Measurements from ENCODE around the gene CDK19.
"Not testable (repeated sequence)": the region's sequence is repeated elsewhere in the genome, so short reads cannot be mapped to it uniquely, and the experiment has no call there.

Gene CDK19

DNA sequence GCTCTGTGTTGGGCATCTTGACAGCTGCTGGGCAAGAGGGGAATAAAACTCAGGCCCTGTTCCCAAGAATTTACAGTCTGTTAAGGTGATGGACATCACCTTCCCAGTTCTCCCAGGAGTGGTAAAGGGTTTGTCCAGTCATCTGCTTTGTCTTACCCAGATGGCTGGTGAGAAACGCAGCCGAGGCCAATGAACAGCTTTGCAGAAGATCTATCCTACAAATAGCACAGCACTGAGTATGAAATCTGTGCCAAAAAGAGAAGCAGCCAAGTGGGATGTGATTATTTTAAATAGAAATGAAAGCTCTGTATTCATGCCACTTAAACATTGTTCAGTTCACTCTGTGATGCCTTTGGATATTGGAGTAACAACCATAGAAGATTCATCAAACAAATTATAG lies 206.2 kb downstream of the CDK19 start:
- no peak for DNase-seq
- H3K27ac ChIP-seq, result no peak overlapping the region
- no peaks in the 10 kb centered on the region for H3K27me3 ChIP-seq (ENCODE audit: insufficient read depth, low read depth, severe bottlenecking)
- no peaks in the 10 kb centered on the region for H3K9me3 ChIP-seq (ENCODE audit: severe bottlenecking)
- H3K4me3 ChIP-seq (ENCODE audit: low read depth, low read length), result no peak overlapping the region
- H3K36me3 ChIP-seq, result no peaks in the 10 kb centered on the region
- TF ChIP-seq, protein P1, sequence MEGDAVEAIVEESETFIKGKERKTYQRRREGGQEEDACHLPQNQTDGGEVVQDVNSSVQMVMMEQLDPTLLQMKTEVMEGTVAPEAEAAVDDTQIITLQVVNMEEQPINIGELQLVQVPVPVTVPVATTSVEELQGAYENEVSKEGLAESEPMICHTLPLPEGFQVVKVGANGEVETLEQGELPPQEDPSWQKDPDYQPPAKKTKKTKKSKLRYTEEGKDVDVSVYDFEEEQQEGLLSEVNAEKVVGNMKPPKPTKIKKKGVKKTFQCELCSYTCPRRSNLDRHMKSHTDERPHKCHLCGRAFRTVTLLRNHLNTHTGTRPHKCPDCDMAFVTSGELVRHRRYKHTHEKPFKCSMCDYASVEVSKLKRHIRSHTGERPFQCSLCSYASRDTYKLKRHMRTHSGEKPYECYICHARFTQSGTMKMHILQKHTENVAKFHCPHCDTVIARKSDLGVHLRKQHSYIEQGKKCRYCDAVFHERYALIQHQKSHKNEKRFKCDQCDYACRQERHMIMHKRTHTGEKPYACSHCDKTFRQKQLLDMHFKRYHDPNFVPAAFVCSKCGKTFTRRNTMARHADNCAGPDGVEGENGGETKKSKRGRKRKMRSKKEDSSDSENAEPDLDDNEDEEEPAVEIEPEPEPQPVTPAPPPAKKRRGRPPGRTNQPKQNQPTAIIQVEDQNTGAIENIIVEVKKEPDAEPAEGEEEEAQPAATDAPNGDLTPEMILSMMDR (IDR thresholded peaks at IDR 0.05; ENCODE audit: low read depth, low read length), result no peak

DNA sequence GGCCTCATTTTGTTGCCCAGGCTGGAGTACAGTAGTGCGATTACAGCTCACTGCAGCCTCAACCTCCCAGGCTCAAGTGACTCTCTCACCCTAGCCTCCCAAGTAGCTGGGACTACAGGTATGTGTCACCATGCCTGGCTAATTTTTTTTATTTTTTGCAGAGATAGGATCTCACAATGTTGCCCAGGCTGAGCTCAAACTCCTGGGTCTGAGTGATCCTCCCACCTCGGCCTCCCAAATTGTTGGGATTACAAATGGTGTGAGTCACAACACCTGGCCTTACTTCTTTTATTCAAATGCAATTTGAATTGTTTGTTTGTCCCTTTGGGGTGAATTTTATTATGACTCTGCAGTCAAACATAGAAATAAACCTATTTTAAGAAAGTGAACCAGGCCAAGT lies 207.1 kb downstream of the CDK19 start:
- no peak overlapping the region for H3K4me3 ChIP-seq (ENCODE audit: low read depth, low read length)
- TF ChIP-seq, protein P1 (IDR thresholded peaks at IDR 0.05; ENCODE audit: low read depth, low read length), result no peak
- no peak for DNase-seq
- H3K27me3 ChIP-seq (ENCODE audit: insufficient read depth, low read depth, severe bottlenecking), result no peaks in the 10 kb centered on the region
- H3K27ac ChIP-seq, result no peak overlapping the region
- H3K9me3 ChIP-seq (ENCODE audit: severe bottlenecking), result no peaks in the 10 kb centered on the region
- no peaks in the 10 kb centered on the region for H3K36me3 ChIP-seq

DNA sequence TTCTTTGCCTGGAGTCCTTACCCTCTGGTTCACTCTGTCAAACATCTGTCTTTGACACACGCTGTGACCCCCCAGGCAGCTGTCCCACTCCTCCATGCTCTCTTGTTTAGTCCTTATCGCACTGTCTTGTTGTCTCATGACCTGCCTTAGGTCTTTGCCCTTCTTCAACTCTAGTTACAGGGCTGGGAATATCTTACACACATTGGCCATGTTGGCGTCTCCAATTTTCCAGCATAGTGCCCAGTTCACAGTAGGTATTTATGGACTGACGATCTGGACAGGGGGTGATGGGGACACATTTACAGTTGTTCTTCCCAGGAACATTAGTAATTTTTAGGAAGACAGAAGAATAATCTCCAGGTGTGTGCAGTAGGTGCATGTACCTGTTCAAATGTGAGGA lies 209.1 kb downstream of the CDK19 start:
- no peaks in the 10 kb centered on the region for H3K36me3 ChIP-seq
- no peak overlapping the region for H3K27ac ChIP-seq
- DNase-seq, result no peak
- H3K27me3 ChIP-seq (ENCODE audit: insufficient read depth, low read depth, severe bottlenecking), result no peaks in the 10 kb centered on the region
- H3K9me3 ChIP-seq (ENCODE audit: severe bottlenecking), result no peaks in the 10 kb centered on the region
- no peak overlapping the region for H3K4me3 ChIP-seq (ENCODE audit: low read depth, low read length)
- TF ChIP-seq, protein P1 (IDR thresholded peaks at IDR 0.05; ENCODE audit: low read depth, low read length), result no peak

DNA sequence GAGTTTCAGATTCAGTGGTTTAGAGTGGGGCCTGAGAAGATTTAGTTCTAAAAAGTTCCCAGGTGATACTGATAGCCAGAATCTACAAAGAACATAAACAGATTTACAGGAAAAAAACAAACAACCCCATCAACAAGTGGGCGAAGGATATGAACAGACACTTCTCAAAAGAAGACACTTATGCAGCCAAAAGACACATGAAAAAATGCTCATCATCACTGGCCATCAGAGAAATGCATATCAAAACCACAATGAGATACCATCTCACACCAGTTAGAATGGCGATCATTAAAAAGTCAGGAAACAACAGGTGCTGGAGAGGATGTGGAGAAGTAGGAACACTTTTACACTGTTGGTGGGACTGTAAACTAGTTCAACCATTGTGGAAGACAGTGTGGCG lies 214.6 kb downstream of the CDK19 start:
- not testable (repeated sequence) for H3K27ac ChIP-seq; DNase-seq; H3K36me3 ChIP-seq; H3K27me3 ChIP-seq (ENCODE audit: insufficient read depth, low read depth, severe bottlenecking); H3K4me3 ChIP-seq (ENCODE audit: low read depth, low read length); H3K9me3 ChIP-seq (ENCODE audit: severe bottlenecking)

- no peak for DNase-seq
- TF ChIP-seq, protein P1 (IDR thresholded peaks at IDR 0.05; ENCODE audit: low read depth, low read length), result no peak
- H3K27me3 ChIP-seq (ENCODE audit: insufficient read depth, low read depth, severe bottlenecking), result no peaks in the 10 kb centered on the region
- no peak overlapping the region for H3K4me3 ChIP-seq (ENCODE audit: low read depth, low read length)
- no peaks in the 10 kb centered on the region for H3K9me3 ChIP-seq (ENCODE audit: severe bottlenecking)
- no peaks in the 10 kb centered on the region for H3K36me3 ChIP-seq
- H3K27ac ChIP-seq, result no peak overlapping the region
These were observed 217.5 kb downstream of the CDK19 start for GRCh38 chr6:110597761-110598160.

GRCh38 chr6:110596354-110596753 lies 218.9 kb downstream of the CDK19 start:
- H3K36me3 ChIP-seq, result no peaks in the 10 kb centered on the region
- no peak overlapping the region for H3K27ac ChIP-seq
- H3K4me3 ChIP-seq (ENCODE audit: low read depth, low read length), result no peak overlapping the region
- TF ChIP-seq, protein P1 (IDR thresholded peaks at IDR 0.05; ENCODE audit: low read depth, low read length), result no peak
- DNase-seq, result no peak
- H3K27me3 ChIP-seq (ENCODE audit: insufficient read depth, low read depth, severe bottlenecking), result no peaks in the 10 kb centered on the region
- no peaks in the 10 kb centered on the region for H3K9me3 ChIP-seq (ENCODE audit: severe bottlenecking)

Measured in WERI-Rb-1 (cell line).